Endodermal cell (in vitro differentiated cells): ENCODE data around the gene DYRK3. TPM values are rescaled to one million over a fixed set of nuclear protein-coding genes. Genes with fewer than 3 reads are reported as not detected.

Source experiments
- DNase-seq: peaks from one replicate; pipeline ENCODE4 v3.0.0-alpha.2; 2017
- H3K27ac ChIP-seq: 2 replicates; pipeline ENCODE4 v1.5.1; 2013; ENCODE audit warnings: mild to moderate bottlenecking, low read depth, low read length, moderate library complexity
- H3K27me3 ChIP-seq: 2 replicates; pipeline ENCODE4 v1.6.1; 2013; ENCODE audit warnings: mild to moderate bottlenecking, low read length, moderate library complexity; ENCODE audit not compliant: insufficient read depth, control insufficient read depth, poor library complexity, severe bottlenecking
- H3K36me3 ChIP-seq: 2 replicates; pipeline ENCODE4 v1.7.0; 2013; ENCODE audit warnings: mild to moderate bottlenecking, low read length, moderate library complexity; ENCODE audit not compliant: control insufficient read depth, insufficient read depth
- H3K4me1 ChIP-seq: one replicate; pipeline ENCODE4 v1.7.0; 2013; ENCODE audit warnings: low read length; ENCODE audit not compliant: control insufficient read depth, insufficient read depth
- H3K4me3 ChIP-seq: 2 replicates; pipeline ENCODE4 v1.5.1; 2013; ENCODE audit warnings: mild to moderate bottlenecking, low read length, moderate library complexity
- H3K9ac ChIP-seq: 2 replicates; pipeline ENCODE4 v1.6.1; 2013; ENCODE audit warnings: mild to moderate bottlenecking, low read length, moderate library complexity; ENCODE audit not compliant: poor library complexity, severe bottlenecking; ENCODE audit errors: extremely low read depth
- H3K9me3 ChIP-seq: 2 replicates; pipeline ENCODE4 v1.6.1; 2013; ENCODE audit warnings: mild to moderate bottlenecking, low read length, moderate library complexity; ENCODE audit not compliant: control insufficient read depth
- H3K27ac Mint-ChIP-seq: 2 replicates; pipeline ENCODE4 v1.8.0; 2020; ENCODE audit warnings: mixed read lengths
- H3K27me3 Mint-ChIP-seq: 2 replicates; pipeline ENCODE4 v1.8.0; 2021; ENCODE audit warnings: mild to moderate bottlenecking, mixed read lengths; ENCODE audit not compliant: insufficient read depth
- H3K36me3 Mint-ChIP-seq: 2 replicates; pipeline ENCODE4 v1.8.0; 2020; ENCODE audit warnings: low read depth, mixed read lengths
- H3K4me1 Mint-ChIP-seq: 2 replicates; pipeline ENCODE4 v1.8.0; 2020; ENCODE audit warnings: mixed read lengths
- H3K4me3 Mint-ChIP-seq: 2 replicates; pipeline ENCODE4 v1.8.0; 2020; ENCODE audit warnings: mild to moderate bottlenecking, moderate library complexity, mixed read lengths
- H3K9me3 Mint-ChIP-seq: 2 replicates; pipeline ENCODE4 v1.8.0; 2020; ENCODE audit warnings: mild to moderate bottlenecking, mixed read lengths
- CTCF ChIP-seq: fragments of 200-600 bp; sonication (generic); conservative IDR thresholded peaks from 2 replicates; pipeline ENCODE4 v1.5.0; 2021; ENCODE audit warnings: antibody characterized with exemption, mild to moderate bottlenecking
- WGBS, 2 experiments: methylation state at CpG; one replicate each; pipeline versions ENCODE4 v1.1.5 to v1.1.7; 2013; ENCODE audit warnings: missing lambda C conversion rate in 2 of 2, mixed read lengths in 1 of 2; ENCODE audit not compliant: insufficient coverage in 1 of 2, insufficient read length in 1 of 2; 5-methylcytosine and 5-hydroxymethylcytosine counted together
- total RNA-seq, 2 donors: library from RNA; stranded (reverse); fragmentation: NEBNext Ultra II Directional in 1 of 2; extraction: Animal tissue kit (Norgen Biotek cat#: 25700) in 1 of 2; gene quantifications; 2 replicates in 1 of 2; 3 replicates in 1 of 2; pipeline ENCODE4 v1.2.1, GENCODE V29; 2021

Gene DYRK3
- total RNA-seq, 2 donors from 2014 or later = 9.0 to 13.5 TPM

GRCh38 chr1:206679738-206680211 lies 44.4 kb downstream of the DYRK3 start:
- DNase-seq = no peak
- Mint-ChIP-seq H3K4me3 (no peak overlapping the region), H3K27me3 (peaks cover 46% of the 10 kb centered on the region), H3K4me1 (no peaks in the 10 kb centered on the region), H3K36me3 (no peaks in the 10 kb centered on the region), H3K9me3 (no peaks in the 10 kb centered on the region), H3K27ac (no peak overlapping the region)
- H3K27me3 ChIP-seq = peaks cover 45% of the 10 kb centered on the region
- no peak for TF ChIP-seq CTCF
- no peak overlapping the region for H3K4me3 ChIP-seq
- H3K9me3 ChIP-seq = no peaks in the 10 kb centered on the region
- WGBS, 2 experiments = 44 to 54% methylated on average over 3 to 5 of the region's 5 CpGs
- H3K36me3 ChIP-seq = no peaks in the 10 kb centered on the region
- no peak overlapping the region for H3K27ac ChIP-seq
- no peaks in the 10 kb centered on the region for H3K4me1 ChIP-seq
- H3K9ac ChIP-seq = no peak overlapping the region

- peaks cover 45% of the 10 kb centered on the region for H3K27me3 ChIP-seq
- no peaks in the 10 kb centered on the region for H3K36me3 Mint-ChIP-seq
- H3K4me1 ChIP-seq = no peaks in the 10 kb centered on the region
- no peak overlapping the region for H3K9ac ChIP-seq
- no peak overlapping the region for H3K27ac Mint-ChIP-seq
- no peaks in the 10 kb centered on the region for H3K9me3 ChIP-seq
- H3K4me3 ChIP-seq = no peak overlapping the region
- H3K9me3 Mint-ChIP-seq = no peaks in the 10 kb centered on the region
- no peaks in the 10 kb centered on the region for H3K4me1 Mint-ChIP-seq
- 91 to 100% methylated on average over 3 of the region's 4 CpGs for WGBS, 2 experiments
- H3K27ac ChIP-seq = no peak overlapping the region
- H3K27me3 Mint-ChIP-seq = peaks cover 46% of the 10 kb centered on the region
- no peak overlapping the region for H3K4me3 Mint-ChIP-seq
- H3K36me3 ChIP-seq = no peaks in the 10 kb centered on the region
- TF ChIP-seq CTCF = no peak
- no peak for DNase-seq
Measured at GRCh38 chr1:206680279-206680678, 44.9 kb downstream of the DYRK3 start.

GRCh38 chr1:206681359-206681758 lies 46.0 kb downstream of the DYRK3 start:
- 27 to 56% methylated on average over 2 of the region's 2 CpGs for WGBS, 2 experiments
- H3K27me3 Mint-ChIP-seq = peaks cover 48% of the 10 kb centered on the region
- H3K4me3 ChIP-seq = no peak overlapping the region
- H3K27ac ChIP-seq = no peak overlapping the region
- H3K27ac Mint-ChIP-seq = no peak overlapping the region
- H3K27me3 ChIP-seq = peaks cover 45% of the 10 kb centered on the region
- no peaks in the 10 kb centered on the region for H3K9me3 ChIP-seq
- DNase-seq = no peak
- H3K4me3 Mint-ChIP-seq = no peak overlapping the region
- H3K9ac ChIP-seq = no peak overlapping the region
- H3K36me3 Mint-ChIP-seq = no peaks in the 10 kb centered on the region
- no peak for TF ChIP-seq CTCF
- H3K4me1 ChIP-seq = no peaks in the 10 kb centered on the region
- no peaks in the 10 kb centered on the region for H3K9me3 Mint-ChIP-seq
- H3K4me1 Mint-ChIP-seq = peaks cover 3% of the 10 kb centered on the region
- no peaks in the 10 kb centered on the region for H3K36me3 ChIP-seq
